ENCODE measurements around the gene NOS3. TPM values are rescaled to one million over a fixed set of nuclear protein-coding genes. Genes with fewer than 3 reads are reported as not detected.

The NOS3 gene
- total and polyA plus RNA-seq, 12 donors = 10.0 to 53.3 (median 13.3) TPM

- H3K4me1 ChIP-seq = peaks cover 9 to 28% (median 17%) of the 10 kb centered on the region in 9 donors
- H3K9me3 ChIP-seq = no peaks in the 10 kb centered on the region
- intact Hi-C loops (cut with DNase I) = no loop called here
- WGBS, 2 donors = 59 to 60% methylated on average over 7 of the region's 7 CpGs
- no peak overlapping the region for H3K4me3 ChIP-seq
- ATAC-seq (no peak), DNase-seq (no peak)
- no peak for TF ChIP-seq CTCF (IDR thresholded peaks at IDR 0.05)
- no peak overlapping the region for H3K27ac ChIP-seq
- no peaks in the 10 kb centered on the region for H3K36me3 ChIP-seq
- H3K27me3 ChIP-seq = peaks cover 0 to 56% (median 43%) of the 10 kb centered on the region in 7 donors
These were observed 29.4 kb downstream of the NOS3 start for GRCh38 chr7:151020231-151020630.

- Histone ChIP-seq H3K36me3 (no peaks in the 10 kb centered on the region), H3K27me3 (peaks cover 0 to 43% (median 30%) of the 10 kb centered on the region in 7 donors), H3K9me3 (no peaks in the 10 kb centered on the region), H3K4me3 (no peak overlapping the region), H3K27ac (no peak overlapping the region), H3K4me1 (peaks cover 6 to 18% (median 10%) of the 10 kb centered on the region in 9 donors)
- TF ChIP-seq CTCF (IDR thresholded peaks at IDR 0.05) = no peak
- no peak for DNase-seq
- intact Hi-C loops (cut with DNase I) = no loop called here
- no peak for ATAC-seq
- WGBS, 2 donors = 63 to 66% methylated on average over 10 of the region's 10 CpGs
These were observed 32.4 kb downstream of the NOS3 start for GRCh38 chr7:151023232-151023631.

- intact Hi-C loops (cut with DNase I) = loop anchor here in 3 of 10 donors (5.0 kb wide), 2 partner anchors 68 to 88 kb away; no protein-coding TSS in a partner anchor
These were observed 33.7 kb downstream of the NOS3 start, which contains the start of gene ATG9B for GRCh38 chr7:151024435-151025056. Gene ATG9B, minus strand, starts transcription at chr7:151024494. Its CDS starts 71 bp downstream, at chr7:151024423.

More at GRCh38 chr7:151024435-151025056, 33.7 kb downstream of the NOS3 start, which contains the start of gene ATG9B:
- Histone ChIP-seq H3K27me3 (peaks cover 0 to 30% (median 19%) of the 10 kb centered on the region in 7 donors), H3K9me3 (no peaks in the 10 kb centered on the region), H3K4me1 (peaks cover 3 to 17% (median 9%) of the 10 kb centered on the region in 9 donors), H3K36me3 (no peaks in the 10 kb centered on the region), H3K27ac (no peak within 1 kb of the TSS), H3K4me3 (no peak within 1 kb of the TSS)
- ATAC-seq (no peak), DNase-seq (no peak)
- no peak for TF ChIP-seq CTCF (IDR thresholded peaks at IDR 0.05)
- WGBS, 2 donors = 81 to 82% methylated on average over 4 of the region's 4 CpGs

All from heart right ventricle (tissue), 16 donors.